GM12878 (cell line): ENCODE data around the gene LRRC8D. TPM values are rescaled to one million over a fixed set of nuclear protein-coding genes. Genes with fewer than 3 reads are reported as not detected.

Experiments
- ATAC-seq: fragments of 200-7000 bp; cut with Tn5 transposase; 3 replicates; pipeline ENCODE4 v1.9.1; 2020; ENCODE audit warnings: mild to moderate bottlenecking, moderate library complexity
- BruUV-seq: library from RNA; stranded (reverse); fragments of 400-500 nt; replicated peaks from 2 replicates; lab custom pipeline; 2021; lab: Mats Ljungman, UMichigan
- CTCF ChIA-PET: fragments of 300-600 bp; sonication (Branson Sonifier 250); formaldehyde crosslinking; extraction: SDS; loops from one replicate; lab custom pipeline; 2021; ENCODE audit warnings: inconsistent platforms; lab: Yijun Ruan, JAX
- POLR2A ChIA-PET: fragments of 350-600 bp; formaldehyde crosslinking; extraction: SDS; loops from one replicate; lab custom pipeline; 2021; ENCODE audit warnings: inconsistent platforms; lab: Charles Lee
- RAD21 ChIA-PET: fragments of 300-600 bp; sonication (Branson Sonifier 250); formaldehyde crosslinking; loops from one replicate; lab custom pipeline; 2023; ENCODE audit warnings: antibody characterized with exemption; ENCODE audit not compliant: unreplicated experiment; lab: Charles Lee
- SMC1A ChIA-PET: fragments of 300-600 bp; sonication (Branson Sonifier 250); formaldehyde crosslinking; loops from one replicate; lab custom pipeline; 2023; ENCODE audit not compliant: unreplicated experiment, uncharacterized antibody; lab: Charles Lee
- DNase-seq: peaks from one replicate; pipeline ENCODE4 v3.0.0-alpha.2; 2011; ENCODE audit warnings: low read depth, low spot score
- FAIRE-seq: peaks from 3 replicates; lab custom pipeline; 2011; peaks lifted over from hg19 to GRCh38; lab: Jason Lieb, UNC
- H2AFZ ChIP-seq: 2 replicates; pipeline ENCODE4 v1.6.0; 2011; ENCODE audit warnings: low read depth, low read length, control low read depth; ENCODE audit not compliant: control insufficient read depth
- H3K27ac ChIP-seq: 2 replicates; pipeline ENCODE4 v1.5.1; 2011; ENCODE audit warnings: control low read depth; ENCODE audit not compliant: control insufficient read depth, insufficient read depth
- H3K27me3 ChIP-seq, 2 experiments: replicated peaks in 1 of 2; 2 replicates each; pipeline versions ENCODE4 v1.6.0 to v1.6.1; 2011; ENCODE audit warnings: low read length in 1 of 2; ENCODE audit not compliant: control insufficient read depth in 2 of 2, insufficient read depth in 2 of 2
- H3K36me3 ChIP-seq, 2 experiments: 2 replicates each; pipeline ENCODE4 v1.5.1; 2011; ENCODE audit warnings: low read length in 1 of 2; ENCODE audit not compliant: control insufficient read depth in 2 of 2, insufficient read depth in 2 of 2
- H3K4me1 ChIP-seq: 2 replicates; pipeline ENCODE4 v1.6.1; 2011; ENCODE audit warnings: mild to moderate bottlenecking, low read length, moderate library complexity, mixed read lengths; ENCODE audit not compliant: control insufficient read depth, insufficient read depth
- H3K4me2 ChIP-seq: 2 replicates; pipeline ENCODE4 v1.6.0; 2011; ENCODE audit warnings: control low read depth; ENCODE audit not compliant: control insufficient read depth, insufficient read depth
- H3K4me3 ChIP-seq: fragments of 200-600 bp; sonication (generic); 2 replicates; pipeline ENCODE4 v1.5.1; 2016
- H3K79me2 ChIP-seq: 2 replicates; pipeline ENCODE4 v1.6.0; 2011; ENCODE audit warnings: low read length; ENCODE audit not compliant: control insufficient read depth, insufficient read depth
- H3K9ac ChIP-seq: 2 replicates; pipeline ENCODE4 v1.8.0; 2011; ENCODE audit warnings: low read length, control low read depth, mixed read lengths; ENCODE audit not compliant: control insufficient read depth, insufficient read depth
- H3K9me3 ChIP-seq: replicated peaks from 3 replicates; pipeline ENCODE4 v1.5.1; 2011; ENCODE audit warnings: mild to moderate bottlenecking, low read length; ENCODE audit not compliant: control insufficient read depth, insufficient read depth
- H4K20me1 ChIP-seq: 2 replicates; pipeline ENCODE4 v1.6.0; 2011; ENCODE audit not compliant: control insufficient read depth, insufficient read depth
- CBX3 ChIP-seq: fragments of 200-600 bp; sonication (generic); IDR thresholded peaks from 2 replicates; pipeline ENCODE4 v1.6.1; 2016; ENCODE audit warnings: low read depth, borderline replicate concordance
- CEBPZ ChIP-seq: fragments of 150-350 bp; IDR thresholded peaks from 2 replicates; pipeline ENCODE4 v1.6.1; 2016; ENCODE audit warnings: low read depth, low read length
- EED ChIP-seq: sonication (generic); IDR thresholded peaks from 2 replicates; pipeline ENCODE4 v1.6.1; 2016; ENCODE audit warnings: antibody characterized with exemption, low read depth
- FOXM1 ChIP-seq: IDR thresholded peaks from 2 replicates; pipeline ENCODE4 v1.6.1; 2012; ENCODE audit warnings: low read depth, mild to moderate bottlenecking, inconsistent platforms, low read length, moderate library complexity
- GABPA ChIP-seq: IDR thresholded peaks from 2 replicates; pipeline ENCODE4 v1.6.1; 2014; ENCODE audit warnings: antibody characterized with exemption, low read depth, mild to moderate bottlenecking, inconsistent platforms
- HDGF ChIP-seq: fragments of 450-650 bp; IDR thresholded peaks from 2 replicates; pipeline ENCODE4 v1.6.1; 2016; ENCODE audit warnings: antibody characterized with exemption
- IKZF2 ChIP-seq, 2 experiments: fragments of 450-650 bp; IDR thresholded peaks; 2 replicates each; pipeline ENCODE4 v1.6.1; 2017; ENCODE audit warnings: mild to moderate bottlenecking in 2 of 2, moderate library complexity in 2 of 2
- MYB ChIP-seq: fragments of 150-350 bp; IDR thresholded peaks from 2 replicates; pipeline ENCODE4 v1.6.1; 2014; ENCODE audit warnings: mild to moderate bottlenecking, low read depth, low read length, borderline replicate concordance
- RCOR1 ChIP-seq: conservative IDR thresholded peaks from 2 replicates; pipeline ENCODE4 v1.6.1; 2012; ENCODE audit warnings: low read depth, low read length, improper control_type of control experiment
- SRF ChIP-seq, 2 experiments: IDR thresholded peaks; 2 replicates each; pipeline ENCODE4 v1.6.1; 2011; ENCODE audit warnings: low read depth in 2 of 2, low read length in 2 of 2, mild to moderate bottlenecking in 1 of 2, moderate library complexity in 1 of 2
- USF1 ChIP-seq: IDR thresholded peaks from 2 replicates; pipeline ENCODE4 v1.6.1; 2011; ENCODE audit warnings: borderline replicate concordance, low read depth, mild to moderate bottlenecking, moderate library complexity, mixed read lengths, low read length; ENCODE audit not compliant: insufficient read depth; ENCODE audit errors: extremely low read length
- ZBTB4 ChIP-seq: fragments of 450-650 bp; formaldehyde crosslinking; IDR thresholded peaks from 2 replicates; pipeline ENCODE4 v1.4.0; 2022; ENCODE audit warnings: mild to moderate bottlenecking, moderate library complexity
- ZNF384 ChIP-seq: IDR thresholded peaks from 2 replicates; pipeline ENCODE4 v1.6.1; 2012; ENCODE audit warnings: low read depth, mild to moderate bottlenecking, low read length, improper control_type of control experiment, borderline replicate concordance
- ZSCAN29 ChIP-seq: fragments of 450-650 bp; IDR thresholded peaks from 2 replicates; pipeline ENCODE4 v1.6.1; 2017; ENCODE audit warnings: mild to moderate bottlenecking, moderate library complexity
- WGBS: methylation state at CpG from one replicate; pipeline ENCODE4 v1.1.6; 2016; ENCODE audit warnings: low lambda C conversion rate; ENCODE audit not compliant: insufficient replicate concordance, insufficient coverage; ENCODE audit errors: missing lambda C conversion rate; 5-methylcytosine and 5-hydroxymethylcytosine counted together
- in situ Hi-C: fragments of 300-500 bp; cut with MboI; formaldehyde crosslinking; loops from 9 replicates; pipeline ENCODE4 v1.14.3; 2018; ENCODE audit warnings: mixed read lengths
- intact Hi-C: fragments of 100-400 bp; cut with micrococcal nuclease; formaldehyde crosslinking; loops from one replicate; pipeline ENCODE4 v1.14.2; 2022; ENCODE audit not compliant: unreplicated experiment
- polyA plus RNA-seq, 11 experiments: library from polyadenylated mRNA; depleted of rRNA in 4 of 11; unstranded in 6 of 11; stranded (reverse) in 5 of 11; fragments of >200 nt; fragmentation: Nextera tagmentation in 4 of 11; fragmentation: Illumina TruSeq in 1 of 11; extraction: Ambion mirVana in 4 of 11; extraction: Trizol in 1 of 11; gene quantifications; 1 replicate in 1 of 11; 2 replicates in 10 of 11; pipeline versions ENCODE4 v1.2.1 to v1.2.3, GENCODE V29; 2011 to 2016; ENCODE audit warnings: inconsistent platforms in 2 of 11, missing spikeins in 2 of 11, low read depth in 1 of 11
- total RNA-seq, 4 experiments: library from RNA; depleted of rRNA in 3 of 4; stranded (reverse); fragments of >200 nt in 3 of 4; fragmentation: Illumina TruSeq in 1 of 4; extraction: Trizol in 1 of 4; gene quantifications; 2 replicates each; pipeline versions ENCODE4 v1.2.1 to v1.2.3, GENCODE V29; 2013 to 2021

Gene LRRC8D
- total and polyA plus RNA-seq, 10 of the 15 experiments (the other 5 are each of a cell fraction or from before 2014, with no cell fraction given) = 5.6 to 44.1 (median 26.8) TPM

- no peak for TF ChIP-seq ZBTB4 (CRISPR knock-in tag)
- no peak for TF ChIP-seq RCOR1
- TF ChIP-seq CBX3 = no peak
- no peak for TF ChIP-seq MYB
- TF ChIP-seq FOXM1 = no peak
- TF ChIP-seq ZNF384 = no peak
- no peak for TF ChIP-seq HDGF
- no peak for TF ChIP-seq GABPA
- TF ChIP-seq SRF (IDR thresholded peaks at IDR 0.05; ENCODE audit: low read depth in 2 of 2, low read length in 2 of 2) = no peak
- TF ChIP-seq ZSCAN29 = no peak
- TF ChIP-seq IKZF2 (IDR thresholded peaks at IDR 0.05) = no peak
Observed at GRCh38 chr1:89827902-89828301, 7.1 kb downstream of the LRRC8D start (continued).

GRCh38 chr1:89829186-89829585 lies 8.4 kb downstream of the LRRC8D start:
- WGBS = 88% methylated on average over 4 of the region's 4 CpGs
- BruUV-seq = no TSS peak
- Histone ChIP-seq H3K4me1 (no peaks in the 10 kb centered on the region), H3K27ac (no peak overlapping the region), H3K4me3 (no peak overlapping the region), H3K9ac (no peak overlapping the region), H3K79me2 (no peaks in the 10 kb centered on the region; the same call in 1 of the 2 replicates), H3K9me3 (no peaks in the 10 kb centered on the region), H3K36me3 (no peaks in the 10 kb centered on the region), H2AFZ (no peak overlapping the region), H3K27me3 (no peaks in the 10 kb centered on the region), H3K4me2 (no peak overlapping the region), H4K20me1 (no peaks in the 10 kb centered on the region)
- POLR2A ChIA-PET = interaction anchor here (0.5 to 2.4 kb wide), 2 partner anchors 13 to 14 kb away, joined by 3 to 9 read pairs; no protein-coding TSS in a partner anchor
- TF ChIP-seq EED (no peak), CEBPZ (no peak), USF1 (no peak)
- SMC1A ChIA-PET = no interaction called here
- no peak for FAIRE-seq
- in situ Hi-C loops (no loop called here), intact Hi-C loops (no loop called here)
- CTCF ChIA-PET = interaction anchor here (0.7 to 1.6 kb wide), 4 partner anchors 11 to 157 kb away, joined by 3 read pairs; no protein-coding TSS in a partner anchor
- ATAC-seq = no peak
- RAD21 ChIA-PET = interaction anchor here (0.9 to 1.4 kb wide), 2 partner anchors 9 to 14 kb away, joined by 3 to 4 read pairs; no protein-coding TSS in a partner anchor
- DNase-seq = no peak
